Measurements from ENCODE around the gene JAM3. TPM values are rescaled to one million over a fixed set of nuclear protein-coding genes. Genes with fewer than 3 reads are reported as not detected.

The JAM3 gene
- total and polyA plus RNA-seq, 11 donors, result 11.9 to 56.9 (median 34.0) TPM

DNA sequence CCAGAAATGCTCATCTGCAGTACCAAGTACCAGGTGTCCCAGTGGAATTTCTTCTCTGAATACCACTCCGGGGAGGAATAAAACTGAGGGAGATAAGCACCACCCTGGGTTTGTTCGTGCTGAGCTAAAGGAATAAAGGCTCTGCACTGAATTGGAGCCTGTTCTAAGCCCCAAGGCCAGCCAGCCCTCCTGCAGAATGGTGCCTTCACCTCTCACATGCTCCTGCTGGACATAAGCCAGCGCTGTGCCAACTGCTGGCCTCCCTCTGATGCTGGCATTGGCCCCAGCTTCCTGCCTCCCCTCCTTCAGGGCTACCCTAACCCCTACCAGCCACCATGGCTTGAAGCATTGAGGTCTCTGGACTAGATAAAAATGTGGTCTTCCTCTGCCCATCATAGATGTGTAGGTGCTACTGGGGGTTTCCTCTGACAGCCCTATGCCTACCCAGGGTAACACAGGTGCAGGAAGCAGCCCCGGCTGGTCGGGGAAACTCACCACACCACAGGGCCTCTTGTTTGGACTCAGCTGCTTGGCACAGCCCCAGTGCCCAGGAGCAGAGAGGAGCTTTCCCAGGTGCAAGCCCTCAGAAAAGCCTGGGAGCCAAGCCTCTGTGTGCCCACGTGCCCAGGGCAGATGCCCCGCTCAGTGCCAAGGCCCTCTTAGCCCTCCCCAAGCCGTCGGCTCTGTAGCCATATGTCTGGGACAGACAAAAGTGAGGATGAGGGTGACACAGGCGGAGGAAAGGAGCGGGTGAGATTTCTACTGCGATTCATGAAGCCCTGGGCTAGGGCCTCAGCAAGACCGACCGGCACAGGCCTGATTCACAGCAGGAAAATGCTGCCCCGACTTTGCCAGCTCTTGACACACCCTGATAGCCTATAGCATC is 34.1 kb upstream of the JAM3 start:
- H3K4me3 ChIP-seq, result peak overlapping the region in 3 of 12 donors; percentile 30 to 37 (median 34)
- no peaks in the 10 kb centered on the region for H3K36me3 ChIP-seq
- no peaks in the 10 kb centered on the region for H3K9me3 ChIP-seq
- H3K27me3 ChIP-seq, result no peaks in the 10 kb centered on the region
- whole genome bisulfite sequencing, 4 donors, result 58 to 65% (median 61%) methylated on average over 15 of the region's 15 CpGs
- ATAC-seq (no peak), DNase-seq (peak in 3 of 5 donors; percentile 46 to 67 (median 67))
- intact Hi-C loops (cut with DNase I), result loop anchor here in 8 of 10 donors (2.0 to 10.0 kb wide), 6 partner anchors 67 to 87 kb away; partner anchors contain the start of gene IGSF9B (in 2 of the 8)
- no peak for TF ChIP-seq POLR2A (IDR thresholded peaks at IDR 0.05)
- TF ChIP-seq, protein P1, sequence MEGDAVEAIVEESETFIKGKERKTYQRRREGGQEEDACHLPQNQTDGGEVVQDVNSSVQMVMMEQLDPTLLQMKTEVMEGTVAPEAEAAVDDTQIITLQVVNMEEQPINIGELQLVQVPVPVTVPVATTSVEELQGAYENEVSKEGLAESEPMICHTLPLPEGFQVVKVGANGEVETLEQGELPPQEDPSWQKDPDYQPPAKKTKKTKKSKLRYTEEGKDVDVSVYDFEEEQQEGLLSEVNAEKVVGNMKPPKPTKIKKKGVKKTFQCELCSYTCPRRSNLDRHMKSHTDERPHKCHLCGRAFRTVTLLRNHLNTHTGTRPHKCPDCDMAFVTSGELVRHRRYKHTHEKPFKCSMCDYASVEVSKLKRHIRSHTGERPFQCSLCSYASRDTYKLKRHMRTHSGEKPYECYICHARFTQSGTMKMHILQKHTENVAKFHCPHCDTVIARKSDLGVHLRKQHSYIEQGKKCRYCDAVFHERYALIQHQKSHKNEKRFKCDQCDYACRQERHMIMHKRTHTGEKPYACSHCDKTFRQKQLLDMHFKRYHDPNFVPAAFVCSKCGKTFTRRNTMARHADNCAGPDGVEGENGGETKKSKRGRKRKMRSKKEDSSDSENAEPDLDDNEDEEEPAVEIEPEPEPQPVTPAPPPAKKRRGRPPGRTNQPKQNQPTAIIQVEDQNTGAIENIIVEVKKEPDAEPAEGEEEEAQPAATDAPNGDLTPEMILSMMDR (IDR thresholded peaks at IDR 0.05), result no peak
- peak overlapping the region; percentile 76 to 98 (median 88) for H3K27ac ChIP-seq
- peaks cover 3 to 69% (median 54%) of the 10 kb centered on the region in 12 donors for H3K4me1 ChIP-seq

DNA sequence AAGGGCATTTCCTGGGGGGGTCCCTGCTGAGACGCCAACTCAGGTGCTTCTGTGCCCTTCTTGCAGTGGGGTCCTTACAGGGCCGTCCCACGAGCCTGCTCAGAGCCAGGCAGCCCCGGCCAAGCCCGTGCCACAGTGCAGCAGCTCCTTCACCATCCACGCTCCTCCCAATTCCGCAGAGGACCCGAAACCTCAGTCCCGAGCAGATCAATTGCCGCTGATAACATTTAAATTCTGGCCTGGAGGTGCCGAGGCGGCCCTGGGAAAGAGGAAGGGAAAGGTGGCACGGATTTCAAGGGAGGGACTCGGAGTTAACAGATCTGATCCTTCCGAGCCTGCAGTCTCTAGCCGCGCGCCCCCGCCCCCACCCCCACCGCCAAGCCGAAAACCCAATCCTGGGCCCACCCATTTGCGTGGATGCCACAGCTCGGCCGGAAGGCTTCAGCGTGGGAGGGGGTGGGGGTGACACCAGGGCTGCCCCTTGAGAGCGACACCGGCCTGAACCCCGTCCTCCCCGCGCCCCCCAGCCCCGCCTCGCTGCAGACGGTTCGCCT is 32.3 kb upstream of the JAM3 start:
- WGBS, 4 donors, result 11 to 27% (median 12%) methylated on average over 16 to 34 of the region's 34 CpGs
- Histone ChIP-seq H3K4me3 (peak overlapping the region; percentile 48 to 88 (median 67)), H3K4me1 (peaks cover 3 to 86% (median 61%) of the 10 kb centered on the region in 12 donors), H3K9me3 (no peaks in the 10 kb centered on the region), H3K27ac (peak overlapping the region; percentile 80 to 95 (median 92)), H3K36me3 (no peaks in the 10 kb centered on the region), H3K27me3 (no peaks in the 10 kb centered on the region)
- DNase-seq (peak in 1 of 5 donors; percentile 52), ATAC-seq (no peak)
- TF ChIP-seq, protein P1 (IDR thresholded peaks at IDR 0.05), result no peak
- TF ChIP-seq POLR2A (IDR thresholded peaks at IDR 0.05), result no peak
- intact Hi-C loops (cut with DNase I), result loop anchor here in 5 of 10 donors (5.0 to 10.0 kb wide), 5 partner anchors 69 to 89 kb away; partner anchors contain the start of gene IGSF9B (in 2 of the 5)

DNA sequence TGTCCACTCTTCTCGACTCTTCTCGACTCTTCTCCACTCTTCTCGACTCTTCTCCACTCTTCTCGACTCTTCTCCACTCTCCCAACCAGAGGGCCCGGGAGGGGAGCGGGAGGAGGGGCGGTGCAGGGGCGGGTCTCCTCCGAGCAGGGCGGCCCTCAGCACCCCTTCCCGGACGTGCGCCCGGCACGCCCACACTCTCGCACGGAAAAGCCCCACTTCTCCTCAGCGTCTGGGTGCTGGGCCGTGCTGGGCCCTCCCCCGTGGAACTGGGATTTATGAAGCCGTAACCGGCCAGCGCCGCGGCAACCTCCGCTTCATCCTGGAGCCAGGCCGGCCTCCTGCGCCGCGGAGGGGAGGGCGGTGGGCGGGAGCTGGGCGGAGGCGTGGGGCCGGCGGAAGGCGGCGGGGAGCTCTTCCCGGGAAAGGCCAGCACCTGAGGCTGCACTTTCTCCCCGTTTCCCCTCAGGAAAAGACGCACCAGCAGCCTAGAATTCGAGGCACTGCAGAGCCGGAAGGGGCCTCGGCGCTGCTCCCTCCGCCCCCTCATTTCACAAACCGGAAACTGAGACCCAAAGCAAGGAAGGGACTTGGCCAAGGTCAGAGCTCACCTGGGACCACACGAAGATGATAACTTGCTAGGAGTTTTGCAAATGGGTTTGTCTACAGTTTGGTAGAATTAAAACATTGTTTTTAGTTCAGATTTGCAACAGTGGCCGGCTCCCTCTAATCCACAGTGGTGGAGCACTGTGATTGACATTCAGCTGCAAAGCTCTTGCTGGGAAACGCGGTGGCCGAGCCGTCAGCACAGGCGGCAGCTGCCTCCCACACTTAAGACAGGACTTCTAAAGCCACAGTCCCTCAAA is 31.6 kb upstream of the JAM3 start:
- intact Hi-C loops (cut with DNase I), result loop anchor here in 5 of 10 donors (5.0 to 10.0 kb wide), 5 partner anchors 70 to 90 kb away; partner anchors contain the start of gene IGSF9B (in 2 of the 5)
- 0 to 1% (median 0%) methylated on average over 41 to 54 of the region's 54 CpGs for WGBS, 4 donors
- TF ChIP-seq POLR2A (IDR thresholded peaks at IDR 0.05), result peak in 1 of 2 donors; percentile 45
- TF ChIP-seq, protein P1 (IDR thresholded peaks at IDR 0.05), result no peak
- Histone ChIP-seq H3K4me1 (peaks cover 3 to 88% (median 61%) of the 10 kb centered on the region in 12 donors), H3K27me3 (no peaks in the 10 kb centered on the region), H3K4me3 (peak overlapping the region; percentile 48 to 88 (median 67)), H3K36me3 (no peaks in the 10 kb centered on the region), H3K9me3 (no peaks in the 10 kb centered on the region), H3K27ac (peak overlapping the region; percentile 80 to 95 (median 92))
- ATAC-seq, result peak; percentile 14 to 63 (median 62)
- peak; percentile 81 to 85 (median 81) for DNase-seq
